Raji (cell line): ENCODE results near the gene KRTAP12-3.

ENCODE experiments used
- POLR2A ChIP-seq: IDR thresholded peaks from 2 replicates; pipeline ENCODE4 v1.6.1; 2011; ENCODE audit warnings: low read depth, low read length, control low read depth; ENCODE audit not compliant: insufficient read depth

The KRTAP12-3 gene, protein sequence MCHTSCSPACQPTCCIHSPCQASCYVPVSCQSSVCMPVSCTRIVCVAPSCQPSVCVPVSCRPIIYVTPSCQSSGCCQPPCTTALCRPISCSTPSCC

DNA sequence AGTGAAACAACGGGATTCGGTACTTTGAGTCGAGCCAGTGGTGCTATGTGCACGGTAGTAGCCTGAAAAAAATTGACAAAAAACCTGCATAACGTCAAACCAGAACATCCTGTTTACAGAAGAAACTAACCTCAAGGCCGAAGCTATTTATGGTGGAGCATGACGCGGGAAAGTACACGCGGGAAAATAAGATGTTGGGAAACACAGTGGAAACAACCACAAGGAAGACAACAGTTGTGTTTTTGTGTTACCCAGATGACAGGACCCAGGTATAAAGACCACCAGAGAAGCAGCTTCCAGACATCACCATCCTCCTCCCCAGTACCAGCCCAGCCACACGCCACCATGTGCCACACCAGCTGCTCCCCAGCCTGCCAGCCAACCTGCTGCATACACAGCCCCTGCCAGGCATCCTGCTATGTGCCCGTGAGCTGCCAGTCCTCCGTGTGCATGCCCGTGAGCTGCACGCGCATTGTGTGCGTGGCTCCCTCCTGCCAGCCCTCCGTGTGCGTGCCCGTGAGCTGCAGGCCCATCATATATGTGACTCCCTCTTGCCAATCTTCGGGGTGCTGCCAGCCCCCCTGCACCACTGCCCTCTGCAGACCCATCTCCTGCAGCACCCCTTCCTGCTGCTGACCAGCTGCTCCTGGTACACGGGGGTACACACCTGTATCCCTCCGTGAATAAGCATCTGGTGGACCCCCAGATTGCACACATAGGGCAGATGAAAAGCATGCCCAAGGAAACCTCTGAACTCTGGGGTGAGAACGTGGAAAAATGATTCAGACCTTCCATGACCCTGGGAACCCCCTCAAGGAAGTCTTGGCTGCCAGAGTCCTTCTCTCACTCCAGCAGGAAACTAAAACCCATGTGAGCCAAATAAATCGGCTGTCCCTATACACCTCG, at the start of gene KRTAP12-3:
TSS of gene KRTAP12-3 (plus strand) at position 298 of the 906 bp plus-strand sequence. CDS start at position 346, 48 bp downstream.
- TF ChIP-seq POLR2A: no peak

DNA sequence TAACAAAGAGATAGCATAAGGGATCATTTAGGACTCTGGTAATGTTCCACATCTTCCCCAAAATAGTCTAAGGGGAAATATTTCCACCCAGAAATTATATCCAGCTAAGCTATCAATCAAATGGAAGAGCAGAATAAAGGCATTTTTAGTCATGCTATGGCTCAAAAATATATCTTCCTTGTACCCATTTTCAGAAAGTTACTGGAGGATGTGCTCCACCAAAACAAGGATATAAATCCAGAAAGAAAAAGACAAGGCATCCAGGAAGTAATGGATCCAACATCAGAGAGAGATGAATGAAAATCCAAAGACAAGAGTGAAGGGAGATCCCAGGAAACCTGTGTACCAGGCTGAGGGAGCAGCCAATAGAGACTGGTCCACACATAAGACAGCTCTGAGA, 48.5 kb upstream of the KRTAP12-3 start:
- no peak for TF ChIP-seq POLR2A

DNA sequence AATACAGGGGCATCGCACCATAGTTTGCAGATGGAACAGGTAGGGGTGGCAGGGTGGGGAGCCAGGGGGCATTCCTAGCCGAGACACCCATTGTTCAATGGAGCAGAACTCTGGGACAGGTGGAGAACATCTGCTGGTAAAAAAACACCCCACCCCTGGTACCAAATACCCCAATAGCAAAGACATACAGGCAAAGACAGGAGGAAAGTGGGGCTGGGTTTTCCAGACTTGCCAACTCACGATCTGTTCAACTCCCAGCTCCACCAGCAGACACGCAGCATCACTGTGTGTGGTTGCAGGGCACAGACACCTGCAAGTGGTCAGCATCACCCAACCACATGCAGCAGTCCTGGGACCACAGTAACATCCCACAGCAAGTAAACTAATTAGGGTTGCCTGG, 46.2 kb upstream of the KRTAP12-3 start:
- no peak for TF ChIP-seq POLR2A

DNA sequence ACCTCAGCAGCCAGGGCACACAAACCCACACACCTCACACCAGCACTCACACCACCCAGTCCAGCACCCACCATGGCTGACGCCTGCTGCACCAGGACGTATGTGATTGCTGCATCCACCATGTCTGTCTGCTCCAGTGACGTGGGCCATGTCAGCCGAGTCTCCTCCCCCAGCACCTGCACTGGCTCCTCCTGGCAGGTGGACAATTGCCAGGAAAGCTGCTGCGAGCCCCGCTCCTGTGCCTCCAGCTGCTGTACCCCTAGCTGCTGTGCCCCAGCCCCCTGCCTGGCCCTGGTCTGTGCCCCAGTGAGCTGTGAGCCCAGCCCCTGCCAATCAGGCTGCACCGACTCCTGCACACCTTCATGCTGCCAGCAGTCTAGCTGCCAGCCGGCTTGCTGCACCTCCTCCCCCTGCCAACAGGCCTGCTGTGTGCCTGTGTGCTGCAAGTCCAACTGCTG, 45.7 kb upstream of the KRTAP12-3 start, which contains the start of gene KRTAP10-8:
TSS of gene KRTAP10-8 (plus strand) at position 51 of the 458 bp plus-strand sequence. CDS start at position 73, 22 bp downstream.
- no peak for TF ChIP-seq POLR2A

DNA sequence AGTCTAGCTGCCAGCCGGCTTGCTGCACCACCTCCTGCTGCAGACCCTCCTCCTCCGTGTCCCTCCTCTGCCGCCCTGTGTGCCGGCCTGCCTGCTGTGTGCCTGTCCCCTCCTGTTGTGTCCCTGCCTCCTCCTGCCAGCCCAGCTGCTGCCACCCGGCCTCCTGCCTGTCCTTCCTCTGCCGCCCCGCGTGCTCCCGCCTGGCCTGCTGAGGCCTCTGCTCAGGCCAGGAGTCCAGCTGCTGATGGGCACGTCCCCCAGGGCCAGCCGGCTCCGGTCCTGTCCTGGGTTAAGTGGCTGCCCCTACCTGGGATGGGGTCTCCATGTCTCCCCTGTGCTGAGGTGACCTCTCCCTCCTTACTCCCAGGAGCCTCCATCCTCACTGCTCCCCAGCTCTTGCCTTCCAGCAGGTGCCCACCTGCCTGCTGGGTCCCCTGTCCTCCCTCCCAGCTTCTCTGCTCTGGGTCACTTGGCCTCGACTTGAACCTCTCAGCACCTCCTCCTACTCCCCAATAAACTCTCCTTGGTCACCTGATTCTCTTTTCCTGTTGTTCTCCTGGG, 45.0 kb upstream of the KRTAP12-3 start:
- no peak for TF ChIP-seq POLR2A

DNA sequence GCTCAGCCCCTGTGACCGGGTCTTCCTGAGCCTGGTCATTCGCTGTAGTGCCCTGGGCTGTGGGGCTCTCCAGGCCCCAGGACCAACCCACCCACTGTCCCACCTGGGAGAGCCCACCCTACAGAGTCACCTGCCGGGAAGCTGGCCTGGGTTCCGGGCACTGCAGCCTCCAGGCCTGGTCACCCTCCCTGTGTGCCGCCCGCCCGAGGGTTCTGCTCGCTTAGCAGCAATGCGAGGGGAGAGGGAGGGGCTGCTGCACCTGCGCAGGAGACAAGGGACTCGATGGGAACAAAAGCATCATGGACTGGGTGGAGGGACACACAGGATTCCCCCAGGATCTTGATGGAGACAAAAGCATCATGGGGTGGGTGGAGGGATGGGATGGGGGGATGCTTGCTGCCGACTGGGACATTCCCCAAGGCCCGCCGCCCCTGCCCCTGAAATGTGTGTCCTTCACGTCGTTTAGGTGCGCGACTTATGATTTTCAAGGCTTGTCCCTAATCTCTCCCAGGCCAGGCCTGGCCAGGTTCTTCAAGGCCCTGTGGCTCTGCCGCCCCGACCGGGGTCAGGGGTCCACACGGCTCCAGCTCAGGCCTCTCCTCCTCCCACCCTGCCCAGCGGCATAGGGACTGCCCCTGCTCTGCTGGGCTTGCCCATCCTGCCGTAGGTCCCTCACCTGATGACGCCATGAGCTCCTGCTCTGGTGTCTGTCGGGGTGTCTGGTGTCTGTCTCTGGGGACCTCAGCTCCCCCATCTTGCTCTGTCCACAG, 44.2 kb upstream of the KRTAP12-3 start:
- no peak for TF ChIP-seq POLR2A

DNA sequence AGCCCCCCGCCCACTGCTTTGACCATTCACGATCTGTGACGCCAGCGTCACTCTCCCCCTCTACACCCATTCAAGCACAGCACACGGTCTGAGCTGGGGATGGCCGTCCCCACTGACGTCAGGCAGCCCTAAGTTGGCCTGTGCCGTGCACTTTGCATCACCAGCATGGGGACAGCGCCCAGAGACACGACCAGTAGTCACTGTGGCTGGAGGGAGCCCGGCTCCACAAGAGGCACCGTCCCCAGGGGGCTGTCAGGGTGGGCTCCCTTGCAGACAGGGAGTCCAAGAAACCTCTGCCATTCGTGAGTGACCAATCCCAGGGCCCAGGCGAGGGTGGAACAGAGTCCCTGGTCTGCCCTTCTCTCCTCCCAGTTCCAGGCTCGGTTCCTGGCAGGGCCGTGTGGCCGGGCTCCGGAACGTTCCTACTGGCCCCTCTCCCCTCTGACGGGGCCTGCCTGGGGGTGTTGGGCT, 43.5 kb upstream of the KRTAP12-3 start:
- no peak for TF ChIP-seq POLR2A

DNA sequence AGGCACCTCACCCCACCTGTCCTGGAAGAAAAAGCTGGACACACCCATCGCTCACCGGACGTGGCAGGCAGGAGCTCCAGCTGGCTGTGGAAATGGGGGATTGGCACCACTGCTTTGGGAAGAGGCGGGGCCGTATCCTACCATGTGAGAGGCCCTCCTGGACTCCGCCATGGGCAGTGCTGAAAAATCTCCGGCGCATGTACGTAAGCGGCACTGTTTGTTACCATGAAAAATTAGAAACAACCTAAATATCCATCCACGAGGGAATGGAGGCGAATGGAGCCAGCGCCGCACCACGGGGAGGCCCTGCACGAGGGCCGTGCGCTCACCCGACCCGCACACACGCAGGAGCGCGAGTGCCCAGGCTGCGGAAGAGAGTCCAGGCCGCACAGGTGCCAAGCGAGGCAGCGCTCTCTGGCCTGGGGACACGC, 42.8 kb upstream of the KRTAP12-3 start:
- TF ChIP-seq POLR2A: no peak

DNA sequence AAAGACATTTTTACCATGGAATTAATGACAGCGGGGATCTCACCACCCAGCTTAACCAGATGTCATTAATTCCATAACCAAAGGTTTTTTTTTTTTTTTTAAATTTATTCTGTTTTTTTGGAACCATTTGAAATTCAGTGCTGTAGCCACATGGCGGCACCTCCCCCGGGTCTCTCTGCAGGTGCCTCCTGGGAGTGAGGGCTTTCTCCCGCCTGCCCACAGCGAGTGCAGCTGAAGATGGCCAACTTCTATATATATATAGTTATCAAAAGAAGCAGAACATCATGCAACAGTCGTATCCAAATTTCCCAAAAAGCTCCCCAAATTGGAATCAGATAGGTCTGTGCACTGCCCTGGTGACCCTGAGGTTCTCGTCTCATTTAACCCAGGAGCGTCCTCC, 42.3 kb upstream of the KRTAP12-3 start:
- no peak for TF ChIP-seq POLR2A

DNA sequence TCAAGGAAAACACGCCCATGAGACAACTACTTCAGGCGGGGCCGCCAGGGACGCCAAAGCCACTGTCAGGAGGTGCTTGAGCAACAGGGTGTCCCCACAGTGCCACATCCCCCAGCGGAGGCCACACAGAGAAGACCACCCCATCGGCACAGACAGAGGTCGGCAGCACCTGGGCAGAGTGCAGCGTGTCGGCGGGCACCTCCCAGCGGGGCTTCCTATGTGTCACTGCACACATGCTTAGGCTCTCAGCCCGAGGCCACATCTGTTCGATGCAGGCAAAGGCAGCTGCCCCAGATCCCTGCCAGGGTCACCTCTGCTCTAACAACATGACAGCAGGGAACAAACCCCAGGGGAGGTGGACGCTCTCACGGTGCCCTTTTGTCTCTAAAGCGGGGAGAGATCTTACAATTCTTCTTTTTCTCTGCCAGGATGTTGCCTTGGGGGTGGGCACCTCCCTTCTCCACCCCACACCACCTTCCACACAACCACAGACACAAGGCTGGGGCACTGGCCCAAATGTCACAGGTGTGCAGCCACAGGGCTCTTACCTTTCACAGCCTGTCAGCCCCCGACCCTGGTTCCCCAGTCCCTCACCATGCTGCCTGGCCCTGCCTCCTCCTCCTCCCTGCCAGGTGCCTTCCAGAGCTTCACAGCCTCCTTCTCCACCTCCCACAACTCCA, 41.7 kb upstream of the KRTAP12-3 start:
- no peak for TF ChIP-seq POLR2A

DNA sequence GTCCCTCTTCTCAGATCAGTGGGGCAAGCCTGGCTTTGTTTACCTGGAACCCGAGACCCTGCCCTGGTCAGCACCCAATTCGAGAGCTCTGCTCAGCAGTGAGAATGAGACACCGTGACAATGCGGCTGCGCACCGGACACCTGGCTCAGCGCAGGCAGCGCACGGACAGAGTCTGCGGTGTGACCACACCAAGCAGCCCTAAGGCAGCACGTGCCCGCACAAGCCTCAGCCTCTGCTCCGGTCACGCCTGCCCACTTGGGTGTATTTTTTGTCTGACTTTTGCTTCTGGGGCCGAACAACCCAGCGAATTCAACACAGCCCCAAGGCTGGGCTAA, 41.2 kb upstream of the KRTAP12-3 start:
- TF ChIP-seq POLR2A: no peak

DNA sequence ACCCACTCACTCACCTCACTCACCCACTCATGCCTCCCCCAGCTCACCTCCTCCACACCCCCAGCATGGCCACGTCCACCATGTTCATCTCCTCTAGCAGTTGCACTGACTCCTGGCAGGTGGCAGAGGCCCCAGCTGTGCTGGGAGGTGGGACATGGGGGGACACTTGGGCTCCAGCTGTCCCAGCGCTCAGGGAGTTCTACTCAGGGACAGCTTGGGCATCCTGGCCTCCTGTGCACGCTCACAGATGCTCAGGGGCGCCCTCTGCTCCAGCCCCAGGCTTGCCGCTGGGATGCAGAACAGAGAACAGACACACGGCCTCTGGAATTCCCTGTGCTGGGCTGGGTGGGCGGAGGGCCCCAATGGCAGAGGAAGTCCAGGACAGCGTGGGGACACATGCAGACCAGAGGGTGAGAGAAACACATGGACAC, 40.6 kb upstream of the KRTAP12-3 start:
- no peak for TF ChIP-seq POLR2A

DNA sequence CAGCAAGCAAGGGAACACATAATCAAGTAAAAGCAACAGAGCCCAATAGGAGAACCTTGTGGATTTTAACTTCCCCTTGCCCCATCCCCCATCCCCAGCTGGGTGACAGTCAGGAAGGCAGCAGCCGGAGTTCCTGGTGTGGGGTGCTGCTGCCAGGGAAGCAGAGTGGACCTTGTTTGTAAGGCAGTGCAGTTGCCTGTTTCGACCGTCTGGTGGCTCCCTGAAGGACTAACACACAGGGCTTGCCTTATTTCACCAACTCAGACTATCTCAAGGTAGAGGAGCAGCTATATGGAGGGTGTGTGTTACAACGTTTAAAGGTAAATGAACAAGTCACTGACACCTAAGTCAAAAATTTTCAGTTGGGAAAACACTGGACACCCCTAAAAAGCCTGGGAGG, 39.2 kb upstream of the KRTAP12-3 start:
- no peak for TF ChIP-seq POLR2A

DNA sequence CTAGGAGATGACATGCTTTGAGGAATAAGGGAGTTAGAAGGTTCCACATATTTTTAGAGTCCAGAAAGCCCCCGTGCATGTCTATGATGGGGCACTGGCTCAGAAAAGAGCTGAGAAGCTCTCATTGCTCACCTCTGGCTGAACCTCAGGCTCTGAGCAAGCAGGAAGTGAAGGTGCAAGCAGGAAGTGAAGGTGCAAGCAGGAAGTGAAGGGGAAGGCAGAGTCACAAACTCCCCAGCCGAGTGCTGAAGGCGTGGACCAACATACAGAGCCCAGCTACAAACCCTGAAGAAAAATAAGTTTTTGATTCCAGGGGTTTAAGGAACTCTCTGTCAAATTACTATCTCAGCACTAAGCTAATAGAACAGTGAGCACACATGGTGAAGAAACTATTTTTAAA, 38.8 kb upstream of the KRTAP12-3 start:
- no peak for TF ChIP-seq POLR2A

DNA sequence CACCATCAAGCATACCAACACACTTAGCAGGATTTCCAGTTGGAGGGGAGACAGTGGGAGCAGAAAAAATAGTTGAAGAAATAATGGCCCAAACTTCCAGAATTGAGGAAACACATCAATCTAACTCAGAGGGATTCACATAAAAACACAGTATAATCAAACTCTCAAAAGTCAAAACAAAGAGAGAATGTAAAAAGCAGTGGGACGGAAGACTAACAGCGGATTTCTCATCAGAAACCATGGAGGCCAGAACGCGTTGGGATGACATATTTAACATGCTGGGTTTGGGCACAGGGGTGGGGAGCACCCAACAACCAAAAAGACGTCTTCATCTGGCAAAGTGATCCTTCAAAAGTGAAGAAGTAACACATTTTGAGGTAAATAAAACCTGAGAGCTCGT, 37.8 kb upstream of the KRTAP12-3 start:
- TF ChIP-seq POLR2A: no peak
